ENCODE measurements around the gene FRMD6. TPM values are rescaled to one million over a fixed set of nuclear protein-coding genes. Genes with fewer than 3 reads are reported as not detected.

FRMD6 gene
- polyA plus RNA-seq (2011; rRNA removed) (183 and 221 TPM in 2 replicates), polyA minus RNA-seq (2011; rRNA and poly(A)+ RNA removed) (280 and 314 TPM in 2 replicates)

GRCh38 chr14:51651388-51652167 lies at the start of gene FRMD6:
Gene FRMD6, plus strand, starts transcription at chr14:51651910. Its CDS starts 37,927 bp downstream, at chr14:51689837.
- ChIA-PET POLR2A (interaction anchor here (0.5 to 2.8 kb wide), 20 partner anchors 17 to 368 kb away, joined by 3 to 13 read pairs (median 4); no protein-coding TSS in a partner anchor), CTCF (interaction anchor here (0.6 to 3.6 kb wide), 21 partner anchors 10 to 371 kb away, joined by 3 to 47 read pairs (median 5); no protein-coding TSS in a partner anchor)
- peak; percentile 70 for DNase-seq (ENCODE audit: low read depth, low spot score)
- TF ChIP-seq CTCF (IDR thresholded peaks at IDR 0.05; ENCODE audit: low read depth, low read length): peak; percentile 72
- Histone ChIP-seq H3K9me3 (ENCODE audit: control insufficient read depth, insufficient read depth, low read length) (peaks cover 5% of the 10 kb centered on the region; the same call in 1 of the 2 replicates), H3K27me3 (ENCODE audit: control insufficient read depth, insufficient read depth, low read length) (no peaks in the 10 kb centered on the region), H3K27ac (ENCODE audit: low read depth, low read length) (peak within 1 kb of the TSS; percentile 97), H3K4me3 (ENCODE audit: low read depth, low read length) (peak within 1 kb of the TSS; percentile 96)

- Histone ChIP-seq H3K27ac (ENCODE audit: low read depth, low read length) (no peak overlapping the region), H3K4me3 (ENCODE audit: low read depth, low read length) (no peak overlapping the region), H3K9me3 (ENCODE audit: control insufficient read depth, insufficient read depth, low read length) (no peaks in the 10 kb centered on the region), H3K27me3 (ENCODE audit: control insufficient read depth, insufficient read depth, low read length) (no peaks in the 10 kb centered on the region)
- no peak for TF ChIP-seq CTCF (IDR thresholded peaks at IDR 0.05; ENCODE audit: low read depth, low read length)
- POLR2A ChIA-PET: no interaction called here
- no peak for DNase-seq (ENCODE audit: low read depth, low spot score)
- CTCF ChIA-PET: no interaction called here
Measured at GRCh38 chr14:51602310-51602709, 49.4 kb upstream of the FRMD6 start.

- POLR2A ChIA-PET: interaction anchor here (1.0 kb wide), 1 partner anchor 49 kb away, joined by 4 read pairs; the partner anchor contains the start of gene FRMD6
- DNase-seq (ENCODE audit: low read depth, low spot score): no peak
- Histone ChIP-seq H3K9me3 (ENCODE audit: control insufficient read depth, insufficient read depth, low read length) (no peaks in the 10 kb centered on the region), H3K27ac (ENCODE audit: low read depth, low read length) (peak overlapping the region; percentile 68), H3K27me3 (ENCODE audit: control insufficient read depth, insufficient read depth, low read length) (no peaks in the 10 kb centered on the region), H3K4me3 (ENCODE audit: low read depth, low read length) (no peak overlapping the region)
- TF ChIP-seq CTCF (IDR thresholded peaks at IDR 0.05; ENCODE audit: low read depth, low read length): no peak
- CTCF ChIA-PET: no interaction called here
Measured at GRCh38 chr14:51603495-51603894, 48.2 kb upstream of the FRMD6 start.

- Histone ChIP-seq H3K9me3 (ENCODE audit: control insufficient read depth, insufficient read depth, low read length) (no peaks in the 10 kb centered on the region), H3K4me3 (ENCODE audit: low read depth, low read length) (no peak overlapping the region), H3K27ac (ENCODE audit: low read depth, low read length) (peak overlapping the region; percentile 68), H3K27me3 (ENCODE audit: control insufficient read depth, insufficient read depth, low read length) (no peaks in the 10 kb centered on the region)
- ChIA-PET CTCF (no interaction called here), POLR2A (interaction anchor here (1.0 kb wide), 2 partner anchors 15 to 48 kb away, joined by 4 to 5 read pairs; partner anchors contain the start of gene FRMD6)
- TF ChIP-seq CTCF (IDR thresholded peaks at IDR 0.05; ENCODE audit: low read depth, low read length): no peak
- peak; percentile 67 for DNase-seq (ENCODE audit: low read depth, low spot score)
Measured at GRCh38 chr14:51604073-51604472, 47.6 kb upstream of the FRMD6 start.

GRCh38 chr14:51605575-51605974 lies 46.1 kb upstream of the FRMD6 start:
- CTCF ChIA-PET: interaction anchor here (0.6 kb wide), 1 partner anchor 171 kb away, joined by 4 read pairs; no protein-coding TSS in a partner anchor
- H3K27ac ChIP-seq (ENCODE audit: low read depth, low read length): no peak overlapping the region

More at GRCh38 chr14:51605575-51605974, 46.1 kb upstream of the FRMD6 start:
- H3K27me3 ChIP-seq (ENCODE audit: control insufficient read depth, insufficient read depth, low read length): no peaks in the 10 kb centered on the region
- no peaks in the 10 kb centered on the region for H3K9me3 ChIP-seq (ENCODE audit: control insufficient read depth, insufficient read depth, low read length)
- POLR2A ChIA-PET: no interaction called here
- no peak for TF ChIP-seq CTCF (IDR thresholded peaks at IDR 0.05; ENCODE audit: low read depth, low read length)
- H3K4me3 ChIP-seq (ENCODE audit: low read depth, low read length): no peak overlapping the region
- no peak for DNase-seq (ENCODE audit: low read depth, low spot score)

Measured in AG04450 (cell line).